Astrocyte of the spinal cord (primary cell): ENCODE data around the gene EXD3.

Experiments used
- DNase-seq: peaks from one replicate; pipeline ENCODE4 v3.0.0; 2011; ENCODE audit warnings: low read depth, low spot score
- H3K4me3 ChIP-seq: 2 replicates; pipeline ENCODE4 v1.5.1; 2011; ENCODE audit warnings: low read depth, mild to moderate bottlenecking, low read length, moderate library complexity
- CTCF ChIP-seq: IDR thresholded peaks from 2 replicates; pipeline ENCODE4 v1.5.1; 2012; ENCODE audit warnings: low read depth, mild to moderate bottlenecking, low read length, inconsistent platforms
- in situ Hi-C: cut with HindIII; loops from 2 replicates; pipeline ENCODE4 v1.10.0; 2017; ENCODE audit warnings: low sequenced_read_pairs

EXD3 gene

GRCh38 chr9:137397675-137398423 is 25.1 kb downstream of the EXD3 start:
- TF ChIP-seq CTCF: no peak
- in situ Hi-C loops: no loop called here
- no peak for DNase-seq
- H3K4me3 ChIP-seq: no peak overlapping the region

DNA sequence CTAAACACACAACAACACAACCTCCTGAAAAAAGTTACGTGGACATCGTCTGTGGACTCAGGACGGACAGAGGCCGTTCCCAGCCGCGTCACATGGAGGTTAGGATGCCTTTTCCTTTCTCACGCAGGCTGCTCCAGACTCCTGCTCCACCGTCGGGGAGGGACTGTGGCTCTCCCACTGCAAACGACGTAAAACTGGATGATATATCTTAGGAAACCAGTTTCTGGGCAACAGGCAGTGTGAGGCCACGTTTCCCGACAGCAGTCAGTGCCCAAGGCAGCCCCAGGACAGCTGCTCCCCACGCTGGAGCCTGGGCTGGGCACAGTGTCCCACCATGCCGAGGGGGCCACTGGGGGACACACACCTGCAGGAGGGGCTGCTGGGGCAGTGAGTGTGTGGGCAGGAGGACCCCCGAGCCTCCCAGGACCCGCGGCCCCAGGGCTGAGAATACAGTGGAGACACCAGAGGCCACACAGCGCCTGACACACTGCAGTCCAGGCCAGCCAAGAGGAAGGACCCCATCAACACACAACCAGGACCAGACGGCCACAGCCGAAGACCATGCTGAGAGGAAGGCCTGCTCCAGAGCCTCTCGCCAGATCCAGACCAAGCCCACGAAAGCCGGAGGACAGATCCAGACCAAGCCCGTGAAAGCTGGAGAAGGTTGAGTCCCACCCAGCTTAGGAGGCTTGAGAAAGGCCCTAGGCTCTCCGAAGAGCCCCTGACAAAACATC is 26.2 kb downstream of the EXD3 start:
- H3K4me3 ChIP-seq: no peak overlapping the region
- TF ChIP-seq CTCF: no peak
- DNase-seq: no peak
- in situ Hi-C loops: no loop called here

GRCh38 chr9:137396227-137396626 is 26.7 kb downstream of the EXD3 start:
- in situ Hi-C loops: no loop called here
- no peak overlapping the region for H3K4me3 ChIP-seq
- peak; percentile 92 for DNase-seq
- no peak for TF ChIP-seq CTCF

DNA sequence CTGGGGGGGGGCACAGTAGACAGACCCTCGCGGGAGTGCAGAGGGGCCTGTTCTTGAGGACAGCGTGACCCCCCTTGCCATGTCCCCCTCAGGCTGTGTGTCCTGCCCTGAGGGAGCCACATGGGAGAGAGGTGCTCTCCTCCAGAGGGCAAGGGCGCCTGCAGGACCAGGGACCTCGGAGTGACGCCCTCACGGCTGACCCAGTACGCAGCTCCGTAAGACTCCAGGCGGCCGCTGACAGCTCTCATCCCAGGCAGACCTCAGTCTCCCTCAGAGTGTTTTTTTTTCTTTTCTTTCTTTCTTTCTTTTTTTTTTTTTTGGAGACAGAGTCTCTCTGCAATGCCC is 27.3 kb downstream of the EXD3 start:
- TF ChIP-seq CTCF: no peak
- DNase-seq: no peak
- H3K4me3 ChIP-seq: no peak overlapping the region
- in situ Hi-C loops: no loop called here

DNA sequence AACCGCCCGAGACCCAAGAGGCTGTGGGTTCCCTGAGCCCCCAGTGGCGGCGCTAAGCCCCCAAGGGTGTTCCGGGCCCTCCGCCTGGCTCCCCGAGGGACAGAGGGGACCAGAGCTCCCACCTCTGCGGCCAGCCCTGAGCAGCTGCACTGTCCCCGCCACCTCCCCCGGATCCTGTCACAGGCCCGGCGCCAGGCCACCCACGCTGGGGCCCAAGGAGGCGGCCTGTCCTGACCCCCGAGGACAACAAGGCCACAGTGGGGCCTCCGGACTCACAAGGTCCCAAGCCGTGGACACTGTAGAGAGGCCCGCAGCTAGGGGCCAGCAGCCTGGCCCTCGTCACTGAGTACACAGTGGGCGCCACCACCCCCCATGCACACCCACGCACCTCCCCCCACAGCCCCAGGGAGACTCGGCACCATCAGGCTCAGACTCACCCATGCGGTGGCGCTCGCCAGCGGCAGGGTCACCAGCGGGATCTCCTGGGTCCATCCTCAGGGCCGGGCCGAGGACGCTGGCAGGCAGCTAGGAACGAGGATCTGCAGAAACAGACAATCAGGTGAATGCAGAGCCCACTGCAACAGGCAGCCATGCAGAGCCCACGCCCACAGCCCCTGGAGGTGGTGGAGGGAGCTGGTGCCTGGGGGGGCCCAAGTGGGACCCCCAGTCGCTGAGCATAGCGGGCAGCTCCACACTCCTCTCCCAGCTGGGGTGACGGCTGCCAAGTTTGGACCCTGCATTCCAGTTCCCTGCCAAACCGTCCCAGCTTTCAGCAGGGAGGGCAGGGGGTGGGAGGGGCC is 27.9 kb downstream of the EXD3 start:
- H3K4me3 ChIP-seq: no peak overlapping the region
- TF ChIP-seq CTCF: no peak
- in situ Hi-C loops: no loop called here
- no peak for DNase-seq
